Naive thymus-derived CD4-positive, alpha-beta T cell (primary cell): Measurements from ENCODE around the gene GJA3. TPM values are rescaled to one million over a fixed set of nuclear protein-coding genes. Genes with fewer than 3 reads are reported as not detected.

Experiments
- ATAC-seq: fragments of 150-1000 bp; cut with Tn5 transposase; 2 replicates; pipeline ENCODE4 v1.10.0; 2021; ENCODE audit warnings: mild to moderate bottlenecking, moderate library complexity
- CTCF ChIA-PET: fragments of 350-600 bp; sonication (Branson Sonifier 250); formaldehyde crosslinking; loops from one replicate; lab custom pipeline; 2021; ENCODE audit warnings: antibody characterized with exemption; lab: Charles Lee
- POLR2A ChIA-PET: fragments of 350-600 bp; sonication (Branson Sonifier 250); formaldehyde crosslinking; loops from one replicate; lab custom pipeline; 2021; ENCODE audit warnings: antibody characterized with exemption, inconsistent platforms; lab: Charles Lee
- DNase-seq, 9 donors: peaks; one replicate each; pipeline versions ENCODE4 v3.0.0 to v3.0.0-alpha.2; 2020 to 2022; ENCODE audit warnings: mixed read lengths in 1 of 9
- H3K27ac ChIP-seq: one replicate; pipeline ENCODE4 v1.7.0; 2013; ENCODE audit warnings: mild to moderate bottlenecking, low read depth, low read length, moderate library complexity
- H3K27me3 ChIP-seq, 2 donors: one replicate each; pipeline ENCODE4 v1.7.0; 2013; ENCODE audit warnings: low read length in 2 of 2, mild to moderate bottlenecking in 2 of 2, moderate library complexity in 2 of 2; ENCODE audit not compliant: control insufficient read depth in 2 of 2, insufficient read depth in 2 of 2
- H3K36me3 ChIP-seq, 3 experiments: 1 replicate in 2 of 3; 2 replicates in 1 of 3; pipeline ENCODE4 v1.7.0; 2013; ENCODE audit warnings: low read length in 3 of 3, mild to moderate bottlenecking in 3 of 3, moderate library complexity in 1 of 3; ENCODE audit not compliant: insufficient read depth in 3 of 3, control insufficient read depth in 2 of 3
- H3K4me1 ChIP-seq, 2 donors: one replicate each; pipeline ENCODE4 v1.7.0; 2013; ENCODE audit warnings: low read length in 2 of 2, mild to moderate bottlenecking in 2 of 2, moderate library complexity in 1 of 2; ENCODE audit not compliant: control insufficient read depth in 2 of 2, insufficient read depth in 2 of 2
- H3K4me3 ChIP-seq: 2 replicates; pipeline ENCODE4 v1.7.0; 2013; ENCODE audit warnings: mild to moderate bottlenecking, low read length
- H3K9me3 ChIP-seq, 3 experiments: 1 replicate in 2 of 3; 2 replicates in 1 of 3; pipeline ENCODE4 v1.7.0; 2013; ENCODE audit warnings: low read length in 3 of 3; ENCODE audit not compliant: control insufficient read depth in 2 of 3
- H3K27ac Mint-ChIP-seq, 9 donors: one replicate each; pipeline ENCODE4 v1.8.0; 2020 to 2022; ENCODE audit warnings: mixed read lengths in 9 of 9, mild to moderate bottlenecking in 8 of 9, moderate library complexity in 5 of 9, inconsistent platforms in 2 of 9
- H3K27me3 Mint-ChIP-seq, 5 donors: one replicate each; pipeline ENCODE4 v1.8.0; 2021 to 2022; ENCODE audit warnings: mixed read lengths in 5 of 5, mild to moderate bottlenecking in 1 of 5
- H3K36me3 Mint-ChIP-seq, 5 donors: one replicate each; pipeline ENCODE4 v1.8.0; 2020 to 2022; ENCODE audit warnings: mixed read lengths in 5 of 5, mild to moderate bottlenecking in 3 of 5, inconsistent platforms in 1 of 5
- H3K4me1 Mint-ChIP-seq, 7 donors: one replicate each; pipeline ENCODE4 v1.8.0; 2020 to 2022; ENCODE audit warnings: mixed read lengths in 7 of 7, mild to moderate bottlenecking in 3 of 7, inconsistent platforms in 1 of 7
- H3K4me3 Mint-ChIP-seq, 10 donors: one replicate each; pipeline ENCODE4 v1.8.0; 2020 to 2022; ENCODE audit warnings: mild to moderate bottlenecking in 10 of 10, mixed read lengths in 10 of 10, moderate library complexity in 6 of 10, inconsistent platforms in 2 of 10
- H3K9me3 Mint-ChIP-seq, 11 donors: one replicate each; pipeline ENCODE4 v1.8.0; 2020 to 2022; ENCODE audit warnings: mixed read lengths in 11 of 11, mild to moderate bottlenecking in 4 of 11, inconsistent platforms in 1 of 11, moderate library complexity in 1 of 11
- intact Hi-C, 2 donors: fragments of 100-400 bp; cut with micrococcal nuclease; formaldehyde crosslinking; loops; one replicate each; pipeline ENCODE4 v1.15.1; 2023
- polyA plus RNA-seq, 2 donors: library from polyadenylated mRNA; unstranded; fragments of 300-500 nt; fragmentation: Illumina TruSeq; gene quantifications; one replicate each; pipeline ENCODE4 v1.2.3, GENCODE V29; 2021
- total RNA-seq, 6 experiments: library from RNA in 5 of 6; stranded (reverse) in 5 of 6; gene quantifications; 1 replicate in 5 of 6; 2 replicates in 1 of 6; pipeline ENCODE4 v1.2.3 and lab custom pipeline; 2021 to 2026

GJA3 gene
- total and polyA plus RNA-seq, 7 experiments from 2014 or later = 0.05 to 0.17 (median 0.07) TPM; not detected in 3

DNA sequence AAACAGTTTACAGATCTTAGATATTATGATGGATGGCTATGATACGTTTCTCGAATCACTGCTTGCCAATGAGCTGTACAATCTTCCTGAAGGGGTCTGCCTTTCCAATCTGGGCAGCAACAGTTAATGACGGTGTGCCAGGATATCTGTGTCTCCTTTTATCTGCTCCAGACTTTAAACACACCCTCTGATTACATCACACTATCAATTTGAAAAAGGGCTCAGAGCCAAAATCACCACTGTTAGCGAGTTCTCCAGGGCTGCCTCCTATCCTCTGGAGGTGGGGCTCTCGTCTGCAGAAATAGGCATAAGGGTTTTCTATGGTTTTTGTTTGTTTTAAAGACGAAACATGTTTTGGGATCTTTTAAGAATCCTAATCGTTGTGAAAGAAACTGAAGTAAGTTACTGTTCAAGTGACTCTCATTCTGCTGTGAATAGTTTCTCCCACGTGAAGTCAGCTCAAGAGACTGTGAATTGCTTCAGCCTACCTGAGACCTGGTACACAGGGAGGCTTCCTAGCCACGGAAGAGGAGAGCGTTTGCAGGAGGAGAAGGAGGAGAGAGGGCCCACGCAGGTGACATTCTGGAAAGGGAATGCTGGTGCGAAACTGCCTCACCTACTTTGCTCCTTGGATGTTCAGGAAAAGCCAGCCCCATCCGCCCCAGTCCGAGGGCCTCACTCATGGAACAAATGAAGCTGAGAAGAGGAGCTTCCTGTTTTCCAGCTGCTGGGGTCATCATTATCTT lies 15.2 kb upstream of the GJA3 start:
- intact Hi-C loops = no loop called here

DNA sequence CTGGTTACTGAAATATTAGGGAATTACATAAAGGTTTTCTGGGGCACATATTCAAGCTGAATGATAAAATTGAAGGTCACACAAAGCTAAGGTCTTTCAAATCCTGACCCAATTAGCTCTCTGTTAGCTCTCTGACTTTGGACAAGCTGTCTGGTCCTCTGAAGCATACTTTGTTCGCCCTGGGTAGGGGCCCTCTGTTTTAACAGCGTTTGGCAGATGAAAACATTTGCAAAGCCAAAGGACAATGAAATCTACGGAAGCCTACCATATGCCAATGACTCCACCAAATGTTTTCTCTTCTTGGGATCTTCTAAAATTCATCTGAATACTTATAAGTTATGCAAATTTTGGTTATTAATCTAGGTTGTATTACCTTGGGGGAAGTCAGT lies 14.5 kb upstream of the GJA3 start:
- H3K27ac Mint-ChIP-seq = no peak overlapping the region
- Histone ChIP-seq H3K36me3 (no peaks in the 10 kb centered on the region), H3K27me3 (peaks cover 4 to 10% of the 10 kb centered on the region in 2 donors), H3K4me3 (no peak overlapping the region), H3K9me3 (no peaks in the 10 kb centered on the region), H3K27ac (no peak overlapping the region), H3K4me1 (no peaks in the 10 kb centered on the region)
- no peak overlapping the region for H3K4me3 Mint-ChIP-seq
- intact Hi-C loops = no loop called here
- H3K36me3 Mint-ChIP-seq = peaks cover 0 to 4% (median 0%) of the 10 kb centered on the region in 5 donors
- no peak for DNase-seq
- peaks cover 73 to 89% (median 79%) of the 10 kb centered on the region in 5 donors for H3K27me3 Mint-ChIP-seq
- ATAC-seq = no peak
- ChIA-PET CTCF (interaction anchor here (0.6 to 1.7 kb wide), 3 partner anchors 9 to 120 kb away, joined by 3 to 5 read pairs (median 4); no protein-coding TSS in a partner anchor), POLR2A (no interaction called here)
- H3K9me3 Mint-ChIP-seq = peaks cover 0 to 1% (median 0%) of the 10 kb centered on the region in 11 donors
- H3K4me1 Mint-ChIP-seq = peaks cover 0 to 11% (median 6%) of the 10 kb centered on the region in 7 donors

More for the DNA sequence above, 15.2 kb upstream of the GJA3 start:
- Mint-ChIP-seq H3K36me3 (peaks cover 0 to 4% (median 0%) of the 10 kb centered on the region in 5 donors), H3K9me3 (peaks cover 0 to 1% (median 0%) of the 10 kb centered on the region in 11 donors), H3K4me3 (no peak overlapping the region), H3K27ac (no peak overlapping the region), H3K27me3 (peaks cover 74 to 90% (median 83%) of the 10 kb centered on the region in 5 donors), H3K4me1 (peaks cover 0 to 11% (median 6%) of the 10 kb centered on the region in 7 donors)
- Histone ChIP-seq H3K27me3 (peaks cover 4 to 10% of the 10 kb centered on the region in 2 donors), H3K4me3 (no peak overlapping the region), H3K4me1 (no peaks in the 10 kb centered on the region), H3K9me3 (no peaks in the 10 kb centered on the region), H3K27ac (no peak overlapping the region), H3K36me3 (no peaks in the 10 kb centered on the region)
- POLR2A ChIA-PET = no interaction called here
- CTCF ChIA-PET = interaction anchor here (0.6 to 1.7 kb wide), 4 partner anchors 8 to 121 kb away, joined by 3 to 5 read pairs (median 4); no protein-coding TSS in a partner anchor
- DNase-seq = no peak
- no peak for ATAC-seq

DNA sequence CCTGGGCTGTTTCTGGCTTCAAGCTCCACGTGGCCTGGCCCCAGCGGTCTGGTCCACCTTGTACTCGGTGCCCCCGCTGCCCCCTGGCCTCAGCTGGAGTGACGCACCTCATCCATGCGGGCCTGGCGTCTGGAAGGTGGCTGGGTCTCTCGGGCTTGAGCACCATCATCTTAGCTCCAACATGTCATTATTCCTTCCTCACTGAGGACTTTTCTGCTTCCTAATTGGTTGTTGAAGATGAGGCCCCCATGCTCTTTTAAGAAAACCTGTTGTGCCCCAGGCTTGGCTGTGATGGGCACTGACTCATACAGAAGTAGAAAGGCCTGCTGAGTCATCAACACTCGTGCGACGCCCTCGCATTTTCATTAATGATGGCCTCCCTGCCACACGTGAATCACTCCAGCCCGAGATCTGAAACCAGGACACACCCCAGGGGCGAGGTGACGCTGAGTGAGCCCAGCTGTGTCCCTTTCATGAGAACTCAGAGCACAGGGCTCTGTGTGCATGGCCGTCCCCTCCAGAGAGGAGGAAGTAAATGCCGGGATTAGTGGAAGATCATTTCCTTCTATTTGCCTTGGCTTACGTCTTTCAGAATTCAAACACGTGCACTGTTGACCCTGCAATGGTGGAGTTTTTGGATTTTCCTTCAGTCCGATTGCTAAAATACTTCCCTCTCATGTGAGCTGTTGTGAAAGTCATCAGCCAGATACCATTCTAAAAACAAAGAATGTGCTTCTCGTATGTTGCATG lies 14.0 kb upstream of the GJA3 start:
- peak overlapping the region in 1 of 10 donors; percentile 20 for H3K4me3 Mint-ChIP-seq
- peaks cover 0 to 4% (median 0%) of the 10 kb centered on the region in 5 donors for H3K36me3 Mint-ChIP-seq
- no peak overlapping the region for H3K27ac ChIP-seq
- peaks cover 73 to 89% (median 79%) of the 10 kb centered on the region in 5 donors for H3K27me3 Mint-ChIP-seq
- no peak overlapping the region for H3K4me3 ChIP-seq
- intact Hi-C loops = no loop called here
- peak in 1 of 9 donors; percentile 48 for DNase-seq
- peak; percentile 95 for ATAC-seq
- ChIA-PET CTCF (interaction anchor here (1.4 to 1.7 kb wide), 2 partner anchors 9 to 22 kb away, joined by 4 to 5 read pairs; no protein-coding TSS in a partner anchor), POLR2A (no interaction called here)
- H3K4me1 Mint-ChIP-seq = peaks cover 0 to 11% (median 6%) of the 10 kb centered on the region in 7 donors
- no peaks in the 10 kb centered on the region for H3K9me3 ChIP-seq
- peaks cover 4 to 10% of the 10 kb centered on the region in 2 donors for H3K27me3 ChIP-seq
- H3K36me3 ChIP-seq = no peaks in the 10 kb centered on the region
- peaks cover 0 to 1% (median 0%) of the 10 kb centered on the region in 11 donors for H3K9me3 Mint-ChIP-seq
- no peaks in the 10 kb centered on the region for H3K4me1 ChIP-seq
- H3K27ac Mint-ChIP-seq = no peak overlapping the region

DNA sequence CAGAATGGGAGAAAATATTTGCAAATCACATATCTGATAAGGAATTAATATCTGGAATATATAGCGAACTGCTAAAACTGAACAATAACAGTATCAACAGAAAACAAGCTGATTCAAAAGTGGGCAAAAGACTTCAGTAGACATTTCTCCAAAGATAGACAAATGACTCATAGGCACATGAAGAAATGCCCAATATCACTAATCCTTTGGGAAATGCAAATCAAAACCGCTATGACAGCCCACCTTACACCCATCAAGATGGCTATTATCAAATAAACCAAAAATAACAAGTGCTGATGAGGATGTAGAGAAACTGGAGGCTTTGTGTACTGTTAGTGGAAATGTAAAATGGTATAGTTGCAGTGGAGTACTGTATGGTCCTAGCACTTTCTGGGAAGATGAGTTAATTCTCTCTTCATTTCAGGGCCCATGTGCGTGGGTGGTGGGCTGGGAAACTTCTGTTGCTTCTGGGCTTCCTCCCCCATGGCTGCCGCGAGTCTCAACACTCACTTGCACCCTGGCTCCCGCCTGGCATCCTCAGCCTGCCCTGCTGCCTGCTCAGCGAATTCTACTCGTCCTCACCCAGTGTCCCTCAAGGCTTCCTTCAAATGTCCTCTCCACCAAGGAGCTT lies 12.4 kb upstream of the GJA3 start:
- CTCF ChIA-PET = no interaction called here
- Mint-ChIP-seq H3K27ac (no peak overlapping the region), H3K4me3 (no peak overlapping the region), H3K9me3 (peaks cover 0 to 1% (median 0%) of the 10 kb centered on the region in 11 donors), H3K36me3 (peaks cover 0 to 4% (median 0%) of the 10 kb centered on the region in 5 donors), H3K4me1 (peaks cover 0 to 17% (median 6%) of the 10 kb centered on the region in 7 donors), H3K27me3 (peaks cover 60 to 89% (median 70%) of the 10 kb centered on the region in 5 donors)
- ATAC-seq = no peak
- DNase-seq = no peak
- no peaks in the 10 kb centered on the region for H3K9me3 ChIP-seq
- no peak overlapping the region for H3K27ac ChIP-seq
- H3K27me3 ChIP-seq = peaks cover 4% of the 10 kb centered on the region in 2 donors
- no peaks in the 10 kb centered on the region for H3K36me3 ChIP-seq
- POLR2A ChIA-PET = no interaction called here
- no peaks in the 10 kb centered on the region for H3K4me1 ChIP-seq
- H3K4me3 ChIP-seq = no peak overlapping the region
- intact Hi-C loops = no loop called here

DNA sequence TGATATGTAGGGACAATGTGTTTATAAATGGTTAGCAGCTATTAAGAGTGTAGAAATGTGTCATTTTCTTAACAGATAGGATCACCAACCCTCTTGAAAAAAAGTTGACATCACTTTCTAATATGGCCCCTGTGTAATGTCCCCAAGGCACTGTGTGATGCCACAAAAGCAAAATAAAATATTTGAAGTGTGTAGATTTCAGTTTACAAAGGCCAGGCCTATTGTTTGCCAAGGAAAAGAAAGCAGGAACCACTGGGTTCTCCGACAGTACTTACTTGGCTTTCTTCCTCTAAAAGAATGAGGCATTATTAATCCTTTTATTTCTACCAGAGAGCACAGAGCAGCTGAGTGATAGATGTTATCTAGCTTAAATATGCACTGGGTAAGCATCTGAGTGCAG lies 10.5 kb upstream of the GJA3 start:
- Mint-ChIP-seq H3K4me1 (peaks cover 0 to 17% (median 6%) of the 10 kb centered on the region in 7 donors), H3K9me3 (peaks cover 0 to 1% (median 0%) of the 10 kb centered on the region in 11 donors), H3K27ac (no peak overlapping the region), H3K36me3 (peaks cover 0 to 3% (median 0%) of the 10 kb centered on the region in 5 donors), H3K27me3 (peaks cover 53 to 84% (median 70%) of the 10 kb centered on the region in 5 donors), H3K4me3 (no peak overlapping the region)
- H3K27me3 ChIP-seq = peaks cover 0 to 4% of the 10 kb centered on the region in 2 donors
- H3K4me1 ChIP-seq = no peaks in the 10 kb centered on the region
- no peak overlapping the region for H3K27ac ChIP-seq
- ChIA-PET POLR2A (no interaction called here), CTCF (no interaction called here)
- ATAC-seq (no peak), DNase-seq (no peak)
- H3K4me3 ChIP-seq = no peak overlapping the region
- H3K36me3 ChIP-seq = no peaks in the 10 kb centered on the region
- intact Hi-C loops = no loop called here
- no peaks in the 10 kb centered on the region for H3K9me3 ChIP-seq

DNA sequence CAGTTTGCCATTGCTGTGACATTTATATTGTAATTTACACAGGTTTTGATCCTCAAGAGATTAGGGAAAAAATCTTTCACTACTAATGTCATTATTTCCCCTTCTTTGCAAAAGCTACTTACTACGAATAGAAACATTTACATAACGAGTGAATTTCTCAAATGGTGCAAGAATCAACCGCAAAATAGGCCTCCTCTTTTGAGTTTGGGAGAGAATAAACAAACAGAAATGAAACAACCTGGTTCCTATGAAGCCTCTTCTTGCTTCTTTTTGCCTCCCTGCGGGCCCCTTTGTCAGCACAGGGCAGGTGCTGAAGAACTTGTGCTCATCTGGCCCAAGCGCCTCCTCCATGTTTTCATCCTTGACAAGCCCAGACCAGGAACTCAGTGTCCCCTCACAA lies 10.1 kb upstream of the GJA3 start:
- H3K36me3 Mint-ChIP-seq = peaks cover 0 to 3% (median 0%) of the 10 kb centered on the region in 5 donors
- H3K4me3 Mint-ChIP-seq = no peak overlapping the region
- peaks cover 53 to 84% (median 69%) of the 10 kb centered on the region in 5 donors for H3K27me3 Mint-ChIP-seq
- ATAC-seq (no peak), DNase-seq (no peak)
- Histone ChIP-seq H3K27me3 (peaks cover 0 to 4% of the 10 kb centered on the region in 2 donors), H3K4me3 (no peak overlapping the region), H3K36me3 (no peaks in the 10 kb centered on the region), H3K9me3 (no peaks in the 10 kb centered on the region), H3K27ac (no peak overlapping the region), H3K4me1 (no peaks in the 10 kb centered on the region)
- H3K9me3 Mint-ChIP-seq = peaks cover 0 to 1% (median 0%) of the 10 kb centered on the region in 11 donors
- H3K27ac Mint-ChIP-seq = no peak overlapping the region
- ChIA-PET CTCF (no interaction called here), POLR2A (no interaction called here)
- intact Hi-C loops = no loop called here
- H3K4me1 Mint-ChIP-seq = peaks cover 0 to 17% (median 6%) of the 10 kb centered on the region in 7 donors
